K562 (cell line): ENCODE results near the gene THAP11. TPM values are rescaled to one million over a fixed set of nuclear protein-coding genes. Genes with fewer than 3 reads are reported as not detected.

Experiments used
- CBX8 ChIP-seq: fragments of 200-600 bp; sonication (generic); IDR thresholded peaks from 2 replicates; pipeline ENCODE4 v1.6.1; 2012; ENCODE audit warnings: borderline replicate concordance, mixed run types, low read depth, mild to moderate bottlenecking, moderate library complexity, mixed read lengths, low read length, control low read depth, inconsistent platforms; ENCODE audit not compliant: poor library complexity, severe bottlenecking; ENCODE audit errors: extremely low read depth
- DIDO1 ChIP-seq: fragments of 450-650 bp; IDR thresholded peaks from 2 replicates; pipeline ENCODE4 v1.6.1; 2016; ENCODE audit warnings: low read depth, missing biosample characterization, missing genetic modification characterization
- E2F4 ChIP-seq: sonication (generic); formaldehyde crosslinking; IDR thresholded peaks from 2 replicates; pipeline ENCODE4 v1.8.0; 2022; ENCODE audit warnings: mild to moderate bottlenecking, low read depth, missing genetic modification reagents
- FOXK1 ChIP-seq: sonication (generic); formaldehyde crosslinking; IDR thresholded peaks from 2 replicates; pipeline ENCODE4 v1.8.0; 2022; ENCODE audit warnings: missing genetic modification reagents, mild to moderate bottlenecking, borderline replicate concordance
- IRF9 ChIP-seq: fragments of 450-650 bp; IDR thresholded peaks from 2 replicates; pipeline ENCODE4 v1.6.1; 2016; ENCODE audit warnings: missing biosample characterization, missing genetic modification characterization
- KDM5B ChIP-seq: fragments of 200-600 bp; sonication (generic); IDR thresholded peaks from 2 replicates; pipeline ENCODE4 v1.6.1; 2012; ENCODE audit warnings: low read depth, mild to moderate bottlenecking, moderate library complexity, low read length, control low read depth, inconsistent platforms; ENCODE audit not compliant: insufficient replicate concordance
- MTF1 ChIP-seq: fragments of 250-450 bp; sonication (Bioruptor Pico); IDR thresholded peaks from 2 replicates; pipeline ENCODE4 v1.9.0; 2021; ENCODE audit warnings: moderate library complexity, mild to moderate bottlenecking, inconsistent platforms, borderline replicate concordance
- NFIC ChIP-seq: fragments of 450-650 bp; IDR thresholded peaks from 2 replicates; pipeline ENCODE4 v1.6.1; 2017; ENCODE audit warnings: mild to moderate bottlenecking, inconsistent platforms
- PBX2 ChIP-seq, 2 experiments: IDR thresholded peaks in 1 of 2; conservative IDR thresholded peaks in 1 of 2; 2 replicates each; pipeline ENCODE4 v1.6.1; 2016; ENCODE audit warnings: low read depth in 2 of 2, mild to moderate bottlenecking in 1 of 2, missing compliant biosample characterization in 1 of 2, missing genetic modification characterization in 1 of 2, moderate library complexity in 1 of 2
- PRDM10 ChIP-seq: fragments of 450-650 bp; IDR thresholded peaks from 2 replicates; pipeline ENCODE4 v1.6.1; 2018; ENCODE audit not compliant: partially characterized antibody
- RAD21 ChIP-seq, 2 experiments: fragments of 250-450 bp in 1 of 2; fragments of 450-650 bp in 1 of 2; sonication (Bioruptor Pico) in 1 of 2; formaldehyde crosslinking in 1 of 2; IDR thresholded peaks in 1 of 2; conservative IDR thresholded peaks in 1 of 2; 2 replicates each; pipeline versions ENCODE4 v1.4.0 to v1.8.0; 2020 to 2022; ENCODE audit warnings: mild to moderate bottlenecking in 2 of 2, moderate library complexity in 1 of 2
- SMARCE1 ChIP-seq: fragments of 450-650 bp; IDR thresholded peaks from 2 replicates; pipeline ENCODE4 v1.7.1; 2016; ENCODE audit warnings: mild to moderate bottlenecking
- USF2 ChIP-seq: sonication (generic); formaldehyde crosslinking; IDR thresholded peaks from 2 replicates; pipeline ENCODE4 v1.5.0; 2020; ENCODE audit warnings: missing genetic modification reagents
- ZC3H8 ChIP-seq: fragments of 450-650 bp; IDR thresholded peaks from 2 replicates; pipeline ENCODE4 v1.6.1; 2017
- ZNF224 ChIP-seq: sonication (generic); formaldehyde crosslinking; IDR thresholded peaks from 2 replicates; pipeline ENCODE4 v1.8.0; 2022; ENCODE audit warnings: mild to moderate bottlenecking, missing genetic modification reagents
- ZNF431 ChIP-seq: sonication (generic); formaldehyde crosslinking; IDR thresholded peaks from 2 replicates; pipeline ENCODE4 v1.8.0; 2022; ENCODE audit warnings: mild to moderate bottlenecking, missing genetic modification reagents
- polyA plus RNA-seq, 8 experiments: library from polyadenylated mRNA; depleted of rRNA in 4 of 8; stranded (reverse) in 5 of 8; unstranded in 3 of 8; fragments of >200 nt; fragmentation: Nextera tagmentation in 2 of 8; fragmentation: Illumina TruSeq in 1 of 8; extraction: Ambion mirVana in 2 of 8; extraction: Trizol in 1 of 8; gene quantifications; 2 replicates each; pipeline versions ENCODE4 v1.2.1 to v1.2.3, GENCODE V29; 2011 to 2014; ENCODE audit warnings: inconsistent platforms in 1 of 8, missing spikeins in 1 of 8
- total RNA-seq, 7 experiments: library from RNA; depleted of rRNA in 6 of 7; stranded (reverse); fragments of >200 nt in 6 of 7; fragmentation: Illumina TruSeq in 2 of 7; extraction: Trizol in 2 of 7; gene quantifications; 2 replicates each; pipeline versions ENCODE4 v1.2.1 to v1.2.3, GENCODE V29; 2011 to 2021; ENCODE audit warnings: low replicate concordance in 1 of 7

THAP11 gene
- total and polyA plus RNA-seq, 9 of the 15 experiments (the other 6 are each of a cell fraction or from before 2014, with no cell fraction given), result 2.4 to 31.6 (median 21.4) TPM

- TF ChIP-seq PBX2 (CRISPR knock-in tag; IDR thresholded peaks at IDR 0.05; ENCODE audit: low read depth), result no peak
- no peak for TF ChIP-seq PBX2 (tag; conservative IDR thresholded peaks at IDR 0.05; ENCODE audit: low read depth)
- 0 out of 2 replicates have a peak, but pooled peaks have one; percentile 70 for TF ChIP-seq ZNF224 (CRISPR knock-in tag)
- TF ChIP-seq CBX8, result no peak
- no peak for TF ChIP-seq MTF1
- TF ChIP-seq KDM5B, result no peak
- TF ChIP-seq ZC3H8, result no peak
- no peak for TF ChIP-seq DIDO1 (tag)
- no peak for TF ChIP-seq ZNF431
- peak; percentile 18; the same call in 1 of the 2 replicates for TF ChIP-seq E2F4 (CRISPR knock-in tag)
- peak in 1 of 2 experiments; percentile 20; a peak in 1 of 4 replicates for TF ChIP-seq RAD21 (CRISPR knock-in tag; conservative IDR thresholded peaks at IDR 0.05 in 1 of 2, IDR thresholded peaks at IDR 0.05 in 1 of 2)
- peak; percentile 32; the same call in 1 of the 2 replicates for TF ChIP-seq SMARCE1
- TF ChIP-seq IRF9 (tag), result no peak
- TF ChIP-seq USF2, result no peak
- TF ChIP-seq PRDM10, result no peak
- TF ChIP-seq FOXK1 (CRISPR knock-in tag), result 0 out of 2 replicates have a peak, but pooled peaks have one; percentile 77
- no peak for TF ChIP-seq NFIC
Observed at GRCh38 chr16:67805718-67806427, 36.2 kb upstream of the THAP11 start (continued).
